HG02759 (cell line): ENCODE results near the gene PNMT.

Experiments used
- ATAC-seq: cut with Tn5 transposase; IDR thresholded peaks from one replicate; pipeline ENCODE4 v1.9.1; 2021; ENCODE audit warnings: mild to moderate bottlenecking, moderate library complexity; ENCODE audit not compliant: unreplicated experiment

The PNMT gene

DNA sequence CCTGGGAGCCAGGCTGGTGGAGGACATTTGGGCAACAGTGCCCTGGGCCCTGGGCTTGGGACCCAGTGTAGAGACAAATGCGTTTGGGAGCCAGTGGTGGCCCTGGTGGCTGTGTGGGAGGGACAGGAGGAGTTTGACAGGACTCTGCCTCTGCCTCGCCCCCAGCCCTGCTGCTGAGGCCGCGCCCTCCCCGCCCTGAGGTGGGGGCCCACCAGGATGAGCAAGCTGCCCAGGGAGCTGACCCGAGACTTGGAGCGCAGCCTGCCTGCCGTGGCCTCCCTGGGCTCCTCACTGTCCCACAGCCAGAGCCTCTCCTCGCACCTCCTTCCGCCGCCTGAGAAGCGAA is 15.0 kb upstream of the PNMT start:
- no peak for ATAC-seq

GRCh38 chr17:39653662-39654331 is 14.5 kb upstream of the PNMT start:
- no peak for ATAC-seq

DNA sequence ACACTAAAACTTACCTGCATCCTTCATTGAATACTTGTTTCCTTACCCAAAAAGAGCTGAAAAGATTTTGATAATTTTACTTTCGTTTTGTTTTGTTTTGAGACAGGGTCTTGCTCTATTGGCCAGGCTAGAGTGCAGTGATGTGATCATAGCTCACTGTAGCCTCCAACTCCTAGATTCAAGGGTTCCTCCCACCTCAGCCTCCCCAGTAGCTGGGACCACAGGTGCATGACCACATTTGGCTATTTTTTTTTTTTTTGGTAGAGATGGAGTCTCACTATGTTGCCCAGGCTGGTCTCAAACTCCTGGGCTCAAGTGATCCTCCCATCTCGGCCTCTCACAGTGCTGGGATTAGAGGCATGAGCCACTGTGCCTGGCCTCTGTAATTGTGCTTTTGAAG is 13.1 kb upstream of the PNMT start:
- no peak for ATAC-seq

DNA sequence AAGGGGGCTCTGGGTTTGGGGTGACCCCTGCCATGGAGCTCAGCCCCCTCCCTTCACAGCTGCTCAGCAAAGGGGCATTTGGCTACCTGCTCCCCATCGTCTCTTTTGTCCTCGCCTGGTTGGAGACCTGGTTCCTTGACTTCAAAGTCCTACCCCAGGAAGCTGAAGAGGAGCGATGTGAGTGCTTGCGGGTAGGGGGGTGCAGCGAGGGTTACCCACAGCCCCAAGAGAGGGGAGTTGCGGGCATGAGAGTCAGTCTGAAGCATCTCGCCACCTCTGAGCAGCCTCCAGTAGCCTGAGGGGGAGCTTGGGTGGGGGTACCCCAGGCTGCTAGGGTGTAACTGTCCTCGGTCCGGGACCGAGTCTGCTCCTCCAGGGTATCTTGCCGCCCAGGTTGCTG is 9.9 kb upstream of the PNMT start:
- no peak for ATAC-seq

DNA sequence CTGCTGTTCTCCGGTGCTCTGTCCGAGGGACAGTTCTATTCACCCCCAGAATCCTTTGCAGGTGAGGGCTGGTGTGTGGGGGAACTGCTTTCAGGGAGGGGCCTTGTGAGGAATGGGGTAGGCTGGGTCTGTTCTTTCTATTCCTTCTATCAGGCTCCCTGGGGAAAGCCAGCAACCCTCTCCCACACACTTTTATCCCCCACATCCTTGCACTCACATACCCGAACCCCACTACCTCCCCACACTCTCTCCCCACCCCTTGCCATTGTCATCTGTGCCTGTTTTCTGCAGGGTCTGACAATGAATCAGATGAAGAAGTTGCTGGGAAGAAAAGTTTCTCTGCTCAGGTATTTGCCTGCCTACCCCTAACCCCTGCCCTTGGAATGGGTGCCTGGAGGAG is 9.5 kb upstream of the PNMT start:
- ATAC-seq: no peak

DNA sequence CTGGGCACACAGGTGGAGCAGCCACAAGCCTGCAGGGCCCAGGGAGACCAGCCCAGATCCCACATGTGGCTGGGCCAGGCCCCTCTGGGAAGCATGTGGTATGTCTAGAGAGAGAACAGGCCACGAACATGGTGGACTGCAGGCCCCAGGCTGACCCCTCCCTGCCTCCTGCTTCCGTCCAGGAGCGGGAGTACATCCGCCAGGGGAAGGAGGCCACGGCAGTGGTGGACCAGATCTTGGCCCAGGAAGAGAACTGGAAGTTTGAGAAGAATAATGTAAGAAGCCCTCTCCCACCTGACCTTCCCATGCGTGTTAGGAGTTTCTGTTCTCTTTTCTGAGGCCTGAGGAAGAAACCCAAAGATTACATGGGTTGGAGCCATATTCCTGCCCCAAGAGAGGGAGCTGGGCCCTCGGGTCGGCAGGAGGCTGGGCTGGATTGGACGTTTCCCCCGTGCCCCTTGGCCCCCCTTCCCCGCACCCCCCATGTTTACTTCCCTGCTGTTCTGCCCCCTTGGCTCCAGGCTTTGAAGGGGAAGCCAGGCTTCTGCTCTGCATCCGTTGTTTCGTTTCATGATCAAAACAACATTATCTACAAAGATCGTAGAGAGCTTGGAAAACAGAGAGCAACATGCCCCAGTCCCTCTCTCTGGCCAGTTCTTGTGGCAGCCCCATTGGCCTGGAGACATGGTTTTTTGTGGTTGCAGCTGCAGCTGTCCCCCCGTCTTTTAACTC is 8.8 kb upstream of the PNMT start:
- ATAC-seq: no peak

GRCh38 chr17:39660011-39660360 is 8.3 kb upstream of the PNMT start:
- ATAC-seq: no peak

- no peak for ATAC-seq
Measured at GRCh38 chr17:39660397-39661385, 7.6 kb upstream of the PNMT start.

DNA sequence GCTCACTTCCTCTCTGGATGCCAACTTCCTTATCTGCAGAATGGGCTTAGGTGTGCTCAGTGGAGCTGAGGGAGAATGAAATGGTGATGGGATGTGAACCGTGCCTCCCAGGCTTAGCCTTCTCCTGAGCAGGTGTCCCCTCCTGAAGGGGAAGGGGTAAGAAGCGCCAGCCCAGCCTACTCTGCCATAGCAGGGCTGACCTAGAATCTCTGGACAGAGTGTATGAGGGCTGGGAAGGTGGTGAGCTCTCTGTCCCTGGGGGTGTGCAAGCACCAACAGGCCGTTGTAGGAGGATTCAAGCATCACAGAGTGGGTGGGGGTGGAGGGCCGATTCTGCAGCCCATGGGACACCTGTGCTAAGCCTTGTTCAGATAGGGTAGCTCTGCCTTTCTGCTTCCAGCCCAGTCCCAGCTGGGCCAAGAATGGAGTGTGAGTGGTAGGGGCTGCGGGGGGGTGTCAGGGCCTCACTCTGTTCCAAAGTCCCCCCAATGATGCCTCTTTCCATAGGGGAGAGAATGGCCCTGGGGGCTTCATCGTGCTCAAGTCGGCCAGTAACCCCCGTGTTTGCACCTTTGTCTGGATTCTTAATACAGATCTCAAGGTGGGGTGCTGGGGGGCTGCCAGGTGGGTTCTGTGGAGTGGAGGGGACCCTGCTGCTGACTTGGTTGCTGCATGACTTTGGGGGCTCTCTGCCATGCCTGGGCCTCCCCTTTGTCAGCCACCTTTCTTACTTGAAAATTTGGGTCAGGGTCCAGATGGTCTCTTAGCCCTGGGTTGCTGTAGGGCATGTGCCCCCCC is 6.3 kb upstream of the PNMT start:
- ATAC-seq: no peak

DNA sequence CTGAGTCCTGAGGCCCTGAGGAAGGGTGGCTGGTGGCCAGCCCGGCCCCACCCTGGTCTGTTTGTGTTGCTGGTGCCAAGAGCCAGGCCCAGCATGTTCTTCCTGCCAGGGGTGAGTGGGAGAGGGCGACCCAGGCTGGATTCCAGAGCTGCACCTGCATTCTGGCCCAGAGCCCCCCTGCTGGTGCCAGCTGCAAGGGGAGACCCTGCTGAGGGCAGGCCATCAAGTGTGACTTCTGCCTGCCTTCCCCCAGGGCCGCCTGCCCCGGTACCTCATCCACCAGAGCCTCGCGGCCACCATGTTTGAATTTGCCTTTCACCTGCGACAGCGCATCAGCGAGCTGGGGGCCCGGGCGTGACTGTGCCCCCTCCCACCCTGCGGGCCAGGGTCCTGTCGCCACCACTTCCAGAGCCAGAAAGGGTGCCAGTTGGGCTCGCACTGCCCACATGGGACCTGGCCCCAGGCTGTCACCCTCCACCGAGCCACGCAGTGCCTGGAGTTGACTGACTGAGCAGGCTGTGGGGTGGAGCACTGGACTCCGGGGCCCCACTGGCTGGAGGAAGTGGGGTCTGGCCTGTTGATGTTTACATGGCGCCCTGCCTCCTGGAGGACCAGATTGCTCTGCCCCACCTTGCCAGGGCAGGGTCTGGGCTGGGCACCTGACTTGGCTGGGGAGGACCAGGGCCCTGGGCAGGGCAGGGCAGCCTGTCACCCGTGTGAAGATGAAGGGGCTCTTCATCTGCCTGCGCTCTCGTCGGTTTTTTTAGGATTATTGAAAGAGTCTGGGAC is 5.5 kb upstream of the PNMT start:
- ATAC-seq: no peak

DNA sequence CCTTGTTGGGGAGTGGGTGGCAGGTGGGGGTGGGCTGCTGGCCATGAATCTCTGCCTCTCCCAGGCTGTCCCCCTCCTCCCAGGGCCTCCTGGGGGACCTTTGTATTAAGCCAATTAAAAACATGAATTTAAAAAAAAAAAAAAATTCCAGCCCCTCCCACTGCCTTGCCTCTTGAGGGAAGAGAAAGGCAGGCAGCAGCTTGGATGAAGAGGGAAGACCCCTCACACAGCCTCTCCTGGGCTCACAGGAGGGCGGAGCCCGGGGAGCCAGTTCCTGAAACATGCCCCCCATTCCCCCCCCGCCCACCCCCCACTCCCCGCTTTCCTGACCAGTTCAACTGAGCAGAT is 4.9 kb upstream of the PNMT start:
- no peak for ATAC-seq

DNA sequence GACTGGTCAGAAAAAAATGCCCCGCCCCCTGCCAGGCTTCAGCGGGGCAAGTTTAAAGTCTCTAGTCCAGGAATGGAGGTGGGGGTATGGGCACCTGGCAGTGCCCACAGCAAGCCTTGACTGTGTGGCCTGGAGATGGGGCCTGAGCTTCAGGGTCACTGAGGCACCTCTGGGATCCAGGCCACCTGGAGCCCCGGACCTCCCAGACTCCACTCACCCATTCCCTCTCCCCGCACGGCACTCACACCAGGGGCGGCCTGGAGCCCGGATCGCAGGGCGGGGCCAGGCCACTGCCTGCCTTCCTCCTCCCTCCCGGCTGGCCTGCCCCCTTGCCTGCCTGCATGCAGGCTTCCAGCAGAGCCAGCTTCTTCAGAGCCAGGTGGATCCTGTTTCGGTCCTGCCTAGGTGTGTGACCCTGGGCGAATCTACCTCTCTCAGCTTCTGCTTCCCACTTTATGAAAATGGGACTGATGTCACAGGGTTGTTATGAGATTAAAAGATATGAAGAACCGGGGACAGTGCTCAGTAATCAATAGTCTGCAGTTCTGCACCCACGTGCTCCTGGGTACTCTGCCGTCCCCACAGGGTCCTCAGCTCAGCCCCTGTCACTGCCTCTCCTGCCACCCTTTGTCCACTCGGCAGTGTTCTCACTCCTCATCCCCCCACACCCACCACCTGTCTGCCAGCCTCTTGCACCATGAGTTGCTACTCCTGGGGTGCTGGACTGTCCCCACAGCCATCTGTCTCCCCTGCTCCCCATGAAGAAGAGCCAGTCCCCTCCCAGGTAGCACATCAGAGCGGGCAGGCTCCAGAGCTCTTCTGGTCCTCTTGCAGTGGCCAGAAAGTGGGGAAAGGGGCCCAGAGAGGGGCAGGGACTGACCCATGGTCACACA is 4.3 kb upstream of the PNMT start:
- ATAC-seq: no peak

DNA sequence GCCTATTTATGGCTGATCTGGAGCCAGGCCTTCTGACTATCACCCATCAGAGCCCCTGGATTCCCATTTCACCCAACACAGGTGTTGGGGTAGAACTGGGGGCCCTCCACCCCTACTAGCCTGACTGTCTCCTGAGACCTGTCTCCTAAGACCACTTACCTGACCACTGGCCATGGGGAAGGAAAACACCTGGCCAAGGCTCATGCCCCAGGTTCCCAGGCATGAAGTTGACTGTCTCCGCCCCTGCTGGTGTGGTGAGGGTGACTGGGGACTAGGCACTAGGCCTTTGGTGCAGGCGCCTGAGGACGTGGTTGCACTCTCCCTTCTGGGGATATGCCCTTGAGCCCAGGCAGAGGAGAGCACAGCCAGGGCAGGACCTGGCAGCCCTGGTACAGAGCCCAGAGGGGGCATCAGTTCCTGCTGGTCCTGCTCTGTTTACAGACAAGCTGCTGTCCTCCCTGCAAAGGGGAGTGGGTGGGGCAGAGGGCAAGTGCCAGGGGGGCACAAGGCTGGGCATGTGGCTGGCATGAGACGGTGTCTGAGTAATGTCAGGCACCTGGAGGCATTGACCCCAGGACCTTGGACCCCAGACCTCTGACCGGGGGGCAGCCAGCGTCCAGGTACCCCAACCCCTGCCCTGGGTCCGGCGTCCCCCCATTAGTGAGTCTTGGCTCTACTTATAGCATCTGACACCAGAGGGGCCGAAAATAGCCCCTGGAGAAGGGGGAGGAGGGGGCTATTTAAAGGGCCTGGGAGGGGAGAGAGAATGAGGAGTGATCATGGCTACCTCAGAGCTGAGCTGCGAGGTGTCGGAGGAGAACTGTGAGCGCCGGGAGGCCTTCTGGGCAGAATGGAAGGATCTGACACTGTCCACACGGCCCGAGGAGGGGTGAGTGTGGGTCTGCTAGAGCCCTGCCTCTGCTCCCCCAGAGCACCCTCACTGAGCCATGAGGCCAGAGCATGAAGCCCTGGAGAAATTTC is 3.4 kb upstream of the PNMT start, which contains the start of gene TCAP:
Gene TCAP (plus strand): TSS at position 769 of the 981 bp plus-strand sequence. CDS start 11 bp downstream, at position 780.
- no peak for ATAC-seq

DNA sequence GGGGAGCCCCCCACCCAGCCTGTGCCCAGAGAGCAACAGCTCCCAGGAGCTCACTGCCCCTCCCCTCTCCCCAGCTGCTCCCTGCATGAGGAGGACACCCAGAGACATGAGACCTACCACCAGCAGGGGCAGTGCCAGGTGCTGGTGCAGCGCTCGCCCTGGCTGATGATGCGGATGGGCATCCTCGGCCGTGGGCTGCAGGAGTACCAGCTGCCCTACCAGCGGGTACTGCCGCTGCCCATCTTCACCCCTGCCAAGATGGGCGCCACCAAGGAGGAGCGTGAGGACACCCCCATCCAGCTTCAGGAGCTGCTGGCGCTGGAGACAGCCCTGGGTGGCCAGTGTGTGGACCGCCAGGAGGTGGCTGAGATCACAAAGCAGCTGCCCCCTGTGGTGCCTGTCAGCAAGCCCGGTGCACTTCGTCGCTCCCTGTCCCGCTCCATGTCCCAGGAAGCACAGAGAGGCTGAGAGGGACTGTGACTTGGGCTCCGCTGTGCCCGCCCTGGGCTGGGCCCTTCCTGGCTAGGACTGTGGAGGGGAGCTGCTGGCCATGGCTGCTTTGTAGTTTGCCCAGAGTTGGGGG is 2.5 kb upstream of the PNMT start:
- ATAC-seq: no peak

DNA sequence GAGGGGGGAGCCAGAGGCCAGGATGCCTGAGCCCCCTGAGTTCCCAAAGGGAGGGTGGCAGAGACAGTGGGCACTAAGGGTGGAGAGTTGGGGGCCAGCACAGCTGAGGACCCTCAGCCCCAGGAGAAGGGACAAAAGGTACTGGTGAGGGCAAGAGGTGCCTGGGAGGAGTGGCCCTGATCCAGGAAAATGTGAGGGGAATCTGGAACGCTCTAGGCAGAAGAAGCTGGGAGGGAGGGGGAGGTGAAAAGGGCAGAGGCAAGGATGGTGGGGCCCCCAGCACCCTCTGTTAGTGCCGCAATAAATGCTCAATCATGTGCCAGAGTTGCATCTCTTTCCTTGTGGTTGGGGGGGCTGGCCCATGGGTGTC is 2.0 kb upstream of the PNMT start:
- no peak for ATAC-seq

GRCh38 chr17:39666601-39667261 is 1.5 kb upstream of the PNMT start:
- ATAC-seq: no peak

GRCh38 chr17:39667262-39667944 is 850 bp upstream of the PNMT start:
- ATAC-seq: no peak
